Brain pericyte (primary cell): ENCODE measurements around the gene TENM4.

Experiments used
- DNase-seq: peaks from one replicate; pipeline ENCODE4 v3.0.0-alpha.2; 2012; ENCODE audit warnings: low read depth, low spot score

The TENM4 gene

GRCh38 chr11:79087238-79087960 is 353.4 kb downstream of the TENM4 start:
- peak; percentile 75 for DNase-seq

GRCh38 chr11:79086056-79086455 is 354.8 kb downstream of the TENM4 start:
- DNase-seq, result no peak

GRCh38 chr11:79084382-79084781 is 356.4 kb downstream of the TENM4 start:
- no peak for DNase-seq

GRCh38 chr11:79083352-79083751 is 357.5 kb downstream of the TENM4 start:
- DNase-seq, result no peak

GRCh38 chr11:79082907-79083306 is 357.9 kb downstream of the TENM4 start:
- no peak for DNase-seq

GRCh38 chr11:79082280-79082679 is 358.6 kb downstream of the TENM4 start:
- DNase-seq, result no peak

- DNase-seq, result no peak
These were observed 359.3 kb downstream of the TENM4 start for GRCh38 chr11:79081471-79082031.

GRCh38 chr11:79080551-79080950 is 360.3 kb downstream of the TENM4 start:
- DNase-seq, result no peak

- DNase-seq, result no peak
These were observed 361.8 kb downstream of the TENM4 start for GRCh38 chr11:79078999-79079398.

- no peak for DNase-seq
These were observed 362.4 kb downstream of the TENM4 start for GRCh38 chr11:79078456-79078855.

GRCh38 chr11:79077702-79078330 is 363.0 kb downstream of the TENM4 start:
- DNase-seq, result no peak

- no peak for DNase-seq
These were observed 364.2 kb downstream of the TENM4 start for GRCh38 chr11:79076526-79077115.

GRCh38 chr11:79074547-79074946 is 366.3 kb downstream of the TENM4 start:
- DNase-seq, result no peak

- DNase-seq, result no peak
These were observed 369.6 kb downstream of the TENM4 start for GRCh38 chr11:79071190-79071589.

- DNase-seq, result no peak
These were observed 370.3 kb downstream of the TENM4 start for GRCh38 chr11:79070518-79070917.

- DNase-seq, result no peak
These were observed 371.3 kb downstream of the TENM4 start for GRCh38 chr11:79069504-79069903.

- DNase-seq, result no peak
These were observed 372.5 kb downstream of the TENM4 start for GRCh38 chr11:79068356-79068755.

- no peak for DNase-seq
These were observed 373.5 kb downstream of the TENM4 start for GRCh38 chr11:79067352-79067679.

GRCh38 chr11:79066456-79067351 is 374.1 kb downstream of the TENM4 start:
- DNase-seq, result no peak

- DNase-seq, result no peak
These were observed 377.7 kb downstream of the TENM4 start for GRCh38 chr11:79062814-79063762.
